Cardiac septum (tissue), 1 donor: ENCODE data around the gene TNS3. TPM values are rescaled to one million over a fixed set of nuclear protein-coding genes. Genes with fewer than 3 reads are reported as not detected.
"Not testable (repeated sequence)": the region's sequence is repeated elsewhere in the genome, so short reads cannot be mapped to it uniquely, and the experiment has no call there.

Experiments
- DNase-seq: peaks from one replicate; pipeline ENCODE4 v3.0.0-alpha.2; 2020; ENCODE audit warnings: low spot score
- intact Hi-C: fragments of 100-400 bp; cut with DNase I; formaldehyde crosslinking; loops from one replicate; pipeline ENCODE4 v1.14.0; 2022
- total RNA-seq: library from RNA; stranded (reverse); fragmentation: NEBNext Ultra II Directional; extraction: Animal tissue kit (Norgen Biotek cat#: 25700); gene quantifications from one replicate; pipeline ENCODE4 v1.2.1, GENCODE V29; 2021
- donor health status: DM: no; HTN: no; CAD: no.

The TNS3 gene
- total RNA-seq, 1 donor from 2014 or later = 29.0 TPM

- no peak for DNase-seq
- intact Hi-C loops = loop anchor here (5.0 kb wide), 1 partner anchor 122 kb away; no protein-coding TSS in a partner anchor
Observed at GRCh38 chr7:47449810-47450590, 131.9 kb downstream of the TNS3 start.

- intact Hi-C loops = no loop called here
- no peak for DNase-seq
Observed at GRCh38 chr7:47448971-47449370, 132.9 kb downstream of the TNS3 start.

GRCh38 chr7:47447621-47448349 lies 134.1 kb downstream of the TNS3 start:
- intact Hi-C loops = no loop called here
- DNase-seq = no peak

- DNase-seq = no peak
Observed at GRCh38 chr7:47446871-47447466, 134.9 kb downstream of the TNS3 start.

GRCh38 chr7:47444376-47445098 lies 137.4 kb downstream of the TNS3 start:
- DNase-seq = peak; percentile 46
- intact Hi-C loops = no loop called here

More at GRCh38 chr7:47446871-47447466, 134.9 kb downstream of the TNS3 start:
- intact Hi-C loops = no loop called here

- intact Hi-C loops = no loop called here
Observed at GRCh38 chr7:47443049-47443448, 138.9 kb downstream of the TNS3 start.

GRCh38 chr7:47442605-47442865 lies 139.4 kb downstream of the TNS3 start:
- intact Hi-C loops = no loop called here

More at GRCh38 chr7:47443049-47443448, 138.9 kb downstream of the TNS3 start:
- peak; percentile 39 for DNase-seq

GRCh38 chr7:47441796-47442604 lies 139.9 kb downstream of the TNS3 start:
- intact Hi-C loops = no loop called here
- peak; percentile 39 for DNase-seq

More at GRCh38 chr7:47442605-47442865, 139.4 kb downstream of the TNS3 start:
- no peak for DNase-seq

- peak; percentile 9 for DNase-seq
- intact Hi-C loops = not testable (repeated sequence)
Observed at GRCh38 chr7:47441048-47441447, 140.9 kb downstream of the TNS3 start.

- DNase-seq = peak; percentile 60
- intact Hi-C loops = no loop called here
Observed at GRCh38 chr7:47440320-47440719, 141.6 kb downstream of the TNS3 start.

- intact Hi-C loops = loop anchor here (5.0 kb wide), 1 partner anchor 378 kb away; no protein-coding TSS in a partner anchor
- peak; percentile 75 for DNase-seq
Observed at GRCh38 chr7:47439181-47439667, 142.7 kb downstream of the TNS3 start.

- DNase-seq = peak; percentile 73
- intact Hi-C loops = loop anchor here (5.0 kb wide), 1 partner anchor 379 kb away; no protein-coding TSS in a partner anchor
Observed at GRCh38 chr7:47438411-47439029, 143.4 kb downstream of the TNS3 start.

GRCh38 chr7:47435889-47436312 lies 146.0 kb downstream of the TNS3 start:
- DNase-seq = peak; percentile 77
- intact Hi-C loops = loop anchor here (5.0 kb wide), 1 partner anchor 381 kb away; no protein-coding TSS in a partner anchor

- peak; percentile 26 for DNase-seq
- intact Hi-C loops = loop anchor here (5.0 kb wide), 1 partner anchor 166 kb away; no protein-coding TSS in a partner anchor
Observed at GRCh38 chr7:47433564-47433895, 148.4 kb downstream of the TNS3 start.

- intact Hi-C loops = loop anchor here (5.0 kb wide), 1 partner anchor 166 kb away; no protein-coding TSS in a partner anchor
- DNase-seq = peak; percentile 56
Observed at GRCh38 chr7:47432671-47433563, 149.0 kb downstream of the TNS3 start.

GRCh38 chr7:47430422-47430821 lies 151.5 kb downstream of the TNS3 start:
- intact Hi-C loops = loop anchor here (5.0 kb wide), 1 partner anchor 163 kb away; no protein-coding TSS in a partner anchor
- DNase-seq = no peak
